ENCODE data around the gene MAP4. TPM values are rescaled to one million over a fixed set of nuclear protein-coding genes. Genes with fewer than 3 reads are reported as not detected.
A peak's percentile ranks its signal among the peaks of the same experiment; 100 is the strongest.

Gene MAP4
- total RNA-seq, 1 donor from 2014 or later: 54.6 TPM

GRCh38 chr3:48026098-48026497 lies 9.9 kb upstream of the MAP4 start:
- H3K4me1 Mint-ChIP-seq: peaks cover 13% of the 10 kb centered on the region
- no peak overlapping the region for H3K27ac Mint-ChIP-seq
- Histone ChIP-seq H3K36me3 (no peaks in the 10 kb centered on the region), H3K4me3 (no peak overlapping the region), H3K4me1 (peaks cover 16% of the 10 kb centered on the region), H3K4me2 (no peak overlapping the region), H3K9me3 (ENCODE audit: low read depth) (no peaks in the 10 kb centered on the region), H4K20me1 (ENCODE audit: low read depth) (peaks cover 11% of the 10 kb centered on the region), H3F3A (ENCODE audit: low read depth) (no peaks in the 10 kb centered on the region), H3K9ac (no peak overlapping the region), H3K79me2 (ENCODE audit: low read depth) (peaks cover 91% of the 10 kb centered on the region), H3K27ac (no peak overlapping the region), H2AFZ (replicated peaks) (no peak overlapping the region), H3K27me3 (no peaks in the 10 kb centered on the region)
- H3K9me3 Mint-ChIP-seq: no peaks in the 10 kb centered on the region
- TF ChIP-seq EZH2 (IDR thresholded peaks at IDR 0.05): no peak
- TF ChIP-seq, protein P1, sequence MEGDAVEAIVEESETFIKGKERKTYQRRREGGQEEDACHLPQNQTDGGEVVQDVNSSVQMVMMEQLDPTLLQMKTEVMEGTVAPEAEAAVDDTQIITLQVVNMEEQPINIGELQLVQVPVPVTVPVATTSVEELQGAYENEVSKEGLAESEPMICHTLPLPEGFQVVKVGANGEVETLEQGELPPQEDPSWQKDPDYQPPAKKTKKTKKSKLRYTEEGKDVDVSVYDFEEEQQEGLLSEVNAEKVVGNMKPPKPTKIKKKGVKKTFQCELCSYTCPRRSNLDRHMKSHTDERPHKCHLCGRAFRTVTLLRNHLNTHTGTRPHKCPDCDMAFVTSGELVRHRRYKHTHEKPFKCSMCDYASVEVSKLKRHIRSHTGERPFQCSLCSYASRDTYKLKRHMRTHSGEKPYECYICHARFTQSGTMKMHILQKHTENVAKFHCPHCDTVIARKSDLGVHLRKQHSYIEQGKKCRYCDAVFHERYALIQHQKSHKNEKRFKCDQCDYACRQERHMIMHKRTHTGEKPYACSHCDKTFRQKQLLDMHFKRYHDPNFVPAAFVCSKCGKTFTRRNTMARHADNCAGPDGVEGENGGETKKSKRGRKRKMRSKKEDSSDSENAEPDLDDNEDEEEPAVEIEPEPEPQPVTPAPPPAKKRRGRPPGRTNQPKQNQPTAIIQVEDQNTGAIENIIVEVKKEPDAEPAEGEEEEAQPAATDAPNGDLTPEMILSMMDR (IDR thresholded peaks at IDR 0.05): no peak
- no peak for TF ChIP-seq EZH2phosphoT487 (IDR thresholded peaks at IDR 0.05)
- H3K27me3 Mint-ChIP-seq (ENCODE audit: insufficient read depth, low read depth): no peaks in the 10 kb centered on the region
- peaks cover 2% of the 10 kb centered on the region for H3K36me3 Mint-ChIP-seq
- no peak overlapping the region for H3K4me3 Mint-ChIP-seq
- no peak for DNase-seq (ENCODE audit: low spot score)

DNA sequence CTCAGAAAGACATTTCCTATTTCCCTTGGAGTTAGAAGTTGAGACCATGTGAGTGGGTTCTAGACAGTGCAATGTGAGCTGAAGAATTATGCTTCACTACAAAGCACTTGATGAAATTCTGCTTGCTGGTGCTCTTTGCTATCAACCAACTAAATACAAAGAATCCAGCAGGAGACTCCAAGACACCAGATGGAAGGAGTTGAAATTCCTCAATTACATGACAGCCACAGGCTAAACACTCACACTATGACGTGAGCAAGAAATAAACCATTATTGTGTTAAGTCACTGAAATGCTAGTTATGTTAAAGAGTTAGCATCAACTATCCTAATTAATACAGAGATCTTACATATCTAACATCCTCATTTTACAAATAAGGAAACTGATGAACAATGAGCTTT lies 8.2 kb upstream of the MAP4 start:
- TF ChIP-seq EZH2phosphoT487 (IDR thresholded peaks at IDR 0.05) (no peak), EZH2 (IDR thresholded peaks at IDR 0.05) (no peak)
- TF ChIP-seq, protein P1 (IDR thresholded peaks at IDR 0.05): no peak
- Histone ChIP-seq H3K4me2 (no peak overlapping the region), H3K27ac (no peak overlapping the region), H3K9me3 (ENCODE audit: low read depth) (no peaks in the 10 kb centered on the region), H2AFZ (replicated peaks) (no peak overlapping the region), H3K4me1 (peaks cover 16% of the 10 kb centered on the region), H3F3A (ENCODE audit: low read depth) (no peaks in the 10 kb centered on the region), H3K36me3 (no peaks in the 10 kb centered on the region), H3K4me3 (no peak overlapping the region), H3K27me3 (no peaks in the 10 kb centered on the region), H4K20me1 (ENCODE audit: low read depth) (peaks cover 11% of the 10 kb centered on the region), H3K79me2 (ENCODE audit: low read depth) (peaks cover 87% of the 10 kb centered on the region), H3K9ac (no peak overlapping the region)
- H3K27me3 Mint-ChIP-seq (ENCODE audit: insufficient read depth, low read depth): no peaks in the 10 kb centered on the region
- H3K4me1 Mint-ChIP-seq: peaks cover 13% of the 10 kb centered on the region
- no peak overlapping the region for H3K27ac Mint-ChIP-seq
- no peak for DNase-seq (ENCODE audit: low spot score)
- no peaks in the 10 kb centered on the region for H3K9me3 Mint-ChIP-seq
- H3K36me3 Mint-ChIP-seq: peaks cover 2% of the 10 kb centered on the region
- no peak overlapping the region for H3K4me3 Mint-ChIP-seq

DNA sequence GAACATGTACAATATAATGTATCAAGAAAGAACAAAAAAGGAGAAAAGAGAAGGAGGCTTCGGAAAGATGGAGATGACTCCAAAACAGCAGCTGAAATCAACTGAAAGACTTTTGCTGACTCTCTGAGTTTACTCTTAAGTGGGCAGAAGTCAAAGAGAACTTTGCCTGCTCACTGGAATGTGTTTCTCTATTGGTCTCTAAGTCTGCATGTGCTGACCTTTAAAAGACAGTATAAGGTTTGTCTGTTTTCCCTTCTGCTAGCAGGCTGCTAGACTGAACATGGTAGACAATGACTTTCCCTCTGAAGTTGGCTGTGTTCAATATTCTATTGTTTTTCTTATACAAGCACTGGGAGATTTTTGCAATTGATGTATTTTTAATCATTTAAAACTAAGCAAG lies 7.2 kb upstream of the MAP4 start:
- Mint-ChIP-seq H3K4me3 (no peak overlapping the region), H3K9me3 (peaks cover 2% of the 10 kb centered on the region), H3K27me3 (ENCODE audit: insufficient read depth, low read depth) (no peaks in the 10 kb centered on the region), H3K27ac (peak overlapping the region; percentile 47), H3K4me1 (peaks cover 13% of the 10 kb centered on the region), H3K36me3 (peaks cover 4% of the 10 kb centered on the region)
- Histone ChIP-seq H3F3A (ENCODE audit: low read depth) (no peaks in the 10 kb centered on the region), H4K20me1 (ENCODE audit: low read depth) (peaks cover 11% of the 10 kb centered on the region), H3K79me2 (ENCODE audit: low read depth) (peaks cover 77% of the 10 kb centered on the region), H2AFZ (replicated peaks) (no peak overlapping the region), H3K9ac (no peak overlapping the region), H3K27me3 (no peaks in the 10 kb centered on the region), H3K4me1 (peaks cover 16% of the 10 kb centered on the region), H3K36me3 (no peaks in the 10 kb centered on the region), H3K9me3 (ENCODE audit: low read depth) (no peaks in the 10 kb centered on the region), H3K4me3 (no peak overlapping the region), H3K27ac (no peak overlapping the region), H3K4me2 (no peak overlapping the region)
- no peak for DNase-seq (ENCODE audit: low spot score)
- TF ChIP-seq, protein P1 (IDR thresholded peaks at IDR 0.05): no peak
- no peak for TF ChIP-seq EZH2 (IDR thresholded peaks at IDR 0.05)
- no peak for TF ChIP-seq EZH2phosphoT487 (IDR thresholded peaks at IDR 0.05)

Measured in neural progenitor cell (in vitro differentiated cells).